Measurements from ENCODE around the gene DBF4. TPM values are rescaled to one million over a fixed set of nuclear protein-coding genes. Genes with fewer than 3 reads are reported as not detected.
"Not testable (repeated sequence)": the region's sequence is repeated elsewhere in the genome, so short reads cannot be mapped to it uniquely, and the experiment has no call there.

DBF4 gene
- polyA plus RNA-seq (ENCODE audit: insufficient read length in 4 of 4) = 10 to 100 TPM; 16.0 to 21.8 (median 17.4) TPM

DNA sequence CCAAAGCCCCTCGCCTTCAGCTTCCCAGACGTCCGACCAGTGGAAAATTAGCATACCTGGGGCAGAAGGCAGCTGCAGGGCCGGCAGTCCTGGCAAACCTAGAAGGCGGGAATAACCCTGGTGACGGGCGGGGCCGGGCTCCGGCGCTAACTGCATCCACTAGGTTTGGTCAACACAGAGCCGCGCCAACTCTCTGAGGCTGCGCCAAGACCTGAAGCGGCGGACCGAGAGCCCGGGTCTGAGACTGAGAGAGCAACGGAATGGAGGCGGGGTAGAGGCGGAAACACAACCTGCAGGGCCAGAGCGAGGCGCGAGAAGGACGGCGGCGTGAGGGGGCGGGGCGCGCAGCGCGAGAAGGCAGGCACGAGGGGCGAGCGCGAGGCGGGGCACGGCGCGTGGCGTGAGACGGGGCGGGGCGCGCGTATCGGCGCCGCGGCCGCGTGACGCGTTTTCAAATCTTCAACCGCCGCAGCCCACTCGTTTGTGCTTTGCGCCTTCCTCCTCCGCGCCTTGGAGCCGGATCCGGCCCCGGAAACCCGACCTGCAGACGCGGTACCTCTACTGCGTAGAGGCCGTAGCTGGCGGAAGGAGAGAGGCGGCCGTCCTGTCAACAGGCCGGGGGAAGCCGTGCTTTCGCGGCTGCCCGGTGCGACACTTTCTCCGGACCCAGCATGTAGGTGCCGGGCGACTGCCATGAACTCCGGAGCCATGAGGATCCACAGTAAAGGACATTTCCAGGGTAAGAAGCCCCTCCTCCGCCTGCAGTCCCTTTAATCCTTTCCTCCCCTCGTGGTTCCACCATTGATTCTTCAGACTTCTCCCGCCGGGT lies at the start of gene DBF4, which contains the start of gene SLC25A40:
Gene DBF4, plus strand, starts transcription at position 454 of the 829 bp plus-strand sequence. Its CDS starts 240 bp downstream, at position 694.
Gene SLC25A40, minus strand, starts transcription at position 321 of the 829 bp plus-strand sequence. CDS start 17,633 bp downstream, outside the sequence.
- DNase-seq (ENCODE audit: low read depth in 4 of 4, low spot score in 2 of 4) = peak; percentile 77 to 85 (median 81)

DNA sequence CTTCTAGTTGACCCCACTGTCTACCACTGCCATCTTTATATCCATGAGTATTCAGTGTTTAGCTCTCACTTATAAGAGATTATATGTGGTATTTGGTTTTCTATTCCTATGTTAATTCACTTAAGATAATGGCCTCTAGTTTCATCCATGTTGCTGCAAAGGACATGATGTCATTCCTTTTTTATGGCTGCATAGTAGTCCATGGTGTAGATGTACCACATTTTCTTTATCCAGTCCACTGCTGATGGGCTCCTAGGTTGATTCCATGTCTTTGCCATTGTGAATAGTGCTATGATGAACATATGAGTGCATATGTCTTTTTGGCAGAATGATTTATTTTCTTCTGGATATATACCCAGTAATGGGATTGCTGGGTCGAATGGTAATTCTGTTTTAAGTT lies 47.9 kb upstream of the DBF4 start:
- not testable (repeated sequence) for DNase-seq (ENCODE audit: low read depth in 4 of 4, low spot score in 2 of 4)

DNA sequence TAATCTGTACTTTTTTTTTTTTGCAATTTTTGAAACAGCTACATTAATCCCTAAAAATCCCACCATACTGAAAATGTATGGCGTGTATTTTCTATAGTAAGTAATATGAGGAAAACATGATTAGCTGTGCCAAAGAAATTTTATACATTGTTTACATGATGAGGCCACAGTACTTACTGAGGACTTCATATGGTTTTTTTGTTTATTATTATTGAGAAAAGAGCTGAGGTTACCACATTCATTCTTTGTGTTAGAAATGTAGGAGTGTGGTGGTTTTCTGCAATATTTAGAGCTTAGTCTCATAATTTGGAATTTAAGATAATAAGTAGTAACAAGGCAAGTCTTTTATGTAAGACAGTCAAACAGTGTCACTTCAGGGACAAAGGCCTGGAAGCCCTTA lies 45.2 kb upstream of the DBF4 start:
- no peak for DNase-seq (ENCODE audit: low read depth in 4 of 4, low spot score in 2 of 4)

GRCh38 chr7:87833130-87833529 lies 43.2 kb upstream of the DBF4 start:
- no peak for DNase-seq (ENCODE audit: low read depth in 4 of 4, low spot score in 2 of 4)

DNA sequence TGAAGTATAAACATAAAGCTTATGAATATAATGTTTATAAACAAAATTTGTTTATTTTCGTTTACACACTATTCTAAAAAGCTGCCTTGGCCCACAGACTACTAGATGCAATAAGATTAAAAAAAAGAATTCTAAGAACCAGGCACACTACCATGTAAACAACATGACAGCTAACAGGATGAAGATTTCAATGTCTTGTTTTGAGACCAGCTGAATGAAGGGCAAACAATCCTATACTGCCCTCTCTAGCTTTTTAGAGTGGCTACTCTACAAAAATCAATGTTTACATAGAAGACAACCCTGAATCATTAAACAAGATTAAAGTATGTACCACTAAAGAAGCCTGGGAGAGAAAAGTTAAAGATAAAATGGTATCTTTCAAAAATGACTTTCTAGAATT lies 38.7 kb upstream of the DBF4 start:
- DNase-seq (ENCODE audit: low read depth in 4 of 4, low spot score in 2 of 4) = no peak

GRCh38 chr7:87850836-87851593 lies 25.3 kb upstream of the DBF4 start:
- DNase-seq (ENCODE audit: low read depth in 4 of 4, low spot score in 2 of 4) = no peak

- DNase-seq (ENCODE audit: low read depth in 4 of 4, low spot score in 2 of 4) = no peak
These were observed 24.0 kb upstream of the DBF4 start for GRCh38 chr7:87852306-87852705.

GRCh38 chr7:87853237-87853864 lies 22.9 kb upstream of the DBF4 start:
- DNase-seq (ENCODE audit: low read depth in 4 of 4, low spot score in 2 of 4) = no peak

- no peak for DNase-seq (ENCODE audit: low read depth in 4 of 4, low spot score in 2 of 4)
These were observed 17.7 kb upstream of the DBF4 start for GRCh38 chr7:87858417-87859100.

GRCh38 chr7:87866089-87866488 lies 10.2 kb upstream of the DBF4 start:
- DNase-seq (ENCODE audit: low read depth in 4 of 4, low spot score in 2 of 4) = no peak

- not testable (repeated sequence) for DNase-seq (ENCODE audit: low read depth in 4 of 4, low spot score in 2 of 4)
These were observed 9.8 kb upstream of the DBF4 start for GRCh38 chr7:87866533-87866932.

DNA sequence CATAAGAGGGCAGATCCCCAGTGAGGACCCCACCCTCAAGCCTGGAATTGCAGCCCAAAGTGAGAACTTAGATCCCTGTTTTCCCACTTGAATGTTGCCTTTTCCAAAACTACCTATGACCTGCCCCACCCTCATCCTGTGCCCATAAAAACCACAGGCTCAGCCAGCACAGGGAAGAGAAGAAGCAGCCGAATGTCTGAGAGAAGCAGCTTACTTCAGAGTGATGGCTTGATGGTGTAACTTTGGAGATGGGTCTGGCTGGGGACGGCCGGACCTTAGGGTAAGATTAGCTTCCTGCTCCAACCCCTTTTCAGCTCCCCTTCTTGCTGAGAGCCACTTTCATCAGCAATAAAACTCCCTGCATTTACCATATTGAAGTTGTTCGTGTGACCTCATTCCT lies 5.8 kb upstream of the DBF4 start:
- DNase-seq (ENCODE audit: low read depth in 4 of 4, low spot score in 2 of 4) = no peak

GRCh38 chr7:87872346-87872745 lies 3.9 kb upstream of the DBF4 start:
- DNase-seq (ENCODE audit: low read depth in 4 of 4, low spot score in 2 of 4) = no peak

GRCh38 chr7:87873328-87873727 lies 3.0 kb upstream of the DBF4 start:
- not testable (repeated sequence) for DNase-seq (ENCODE audit: low read depth in 4 of 4, low spot score in 2 of 4)

DNA sequence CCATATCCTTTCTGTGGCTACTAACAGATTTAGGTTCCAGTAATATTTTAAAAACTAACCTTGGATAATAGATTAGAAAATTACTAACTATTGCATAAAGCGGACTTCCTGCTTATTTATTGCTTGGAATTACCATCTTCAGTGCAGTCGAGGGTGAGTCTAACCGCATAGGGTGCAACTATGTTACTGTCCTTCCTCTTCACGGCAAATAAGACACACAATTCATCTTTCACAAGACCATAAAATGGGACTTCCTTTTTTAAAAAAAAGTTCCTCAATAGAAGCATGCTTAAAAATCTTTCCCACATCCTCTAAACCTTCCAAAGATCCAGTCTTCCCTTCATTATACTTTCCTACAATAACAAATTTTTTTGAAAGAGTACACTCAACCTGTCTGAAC lies 2.2 kb upstream of the DBF4 start:
- no peak for DNase-seq (ENCODE audit: low read depth in 4 of 4, low spot score in 2 of 4)

GRCh38 chr7:87875151-87876039 lies 898 bp upstream of the DBF4 start:
- peak in 2 of 4 donors; percentile 6 to 11 for DNase-seq (ENCODE audit: low read depth in 4 of 4, low spot score in 2 of 4)

DNA sequence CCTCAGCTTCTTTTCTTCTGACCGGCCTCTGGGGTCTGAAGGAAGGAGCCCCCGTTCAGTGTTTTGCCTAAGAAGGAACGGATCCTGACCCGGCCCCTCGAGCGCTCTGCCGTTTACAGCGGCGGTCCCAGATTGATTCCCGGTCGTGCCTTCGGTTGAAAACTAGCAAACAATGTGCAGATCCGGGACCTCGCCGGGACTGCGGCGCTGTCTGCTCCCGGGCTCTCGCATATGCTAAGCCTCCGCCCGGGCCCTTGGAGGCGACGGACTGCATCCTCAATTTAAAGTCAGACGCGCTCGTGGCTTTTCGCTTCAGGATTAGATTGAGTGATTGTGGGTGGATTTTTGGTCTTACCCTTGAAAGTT lies 559 bp downstream of the DBF4 start:
- DNase-seq (ENCODE audit: low read depth in 4 of 4, low spot score in 2 of 4) = peak in 2 of 4 donors; percentile 53 to 54

DNA sequence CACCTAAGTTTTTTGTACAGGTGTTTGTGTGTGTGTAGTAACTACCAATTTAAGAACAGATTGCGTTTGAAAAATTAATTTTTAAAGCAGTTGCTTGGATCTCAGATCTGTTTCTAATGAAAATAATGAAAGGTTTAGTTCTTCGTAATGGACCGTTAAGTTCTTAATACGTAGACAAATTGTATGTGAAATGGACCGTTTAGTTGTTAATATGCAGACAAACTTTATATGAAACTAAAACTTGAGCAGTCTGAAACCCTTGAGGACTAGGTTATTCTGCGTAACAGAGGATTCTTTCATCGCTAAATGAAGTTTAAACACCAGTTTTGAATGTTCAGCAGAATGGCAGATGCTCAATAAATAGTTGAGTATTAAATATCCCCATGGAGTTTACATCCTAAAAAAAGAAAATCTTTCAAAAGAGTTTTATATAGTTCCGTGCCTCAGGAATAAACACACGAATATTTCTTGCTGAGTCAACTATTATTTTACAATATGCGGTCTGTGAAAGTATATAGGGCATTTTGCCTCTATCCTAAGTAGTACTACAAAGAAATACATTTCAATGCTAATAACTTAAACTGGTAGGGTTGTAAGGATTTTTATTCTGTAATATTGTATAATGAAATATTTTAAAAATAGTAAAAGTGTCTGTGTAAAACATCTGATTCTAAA lies 1.2 kb downstream of the DBF4 start:
- DNase-seq (ENCODE audit: low read depth in 4 of 4, low spot score in 2 of 4) = peak in 2 of 4 donors; percentile 4 to 9

DNA sequence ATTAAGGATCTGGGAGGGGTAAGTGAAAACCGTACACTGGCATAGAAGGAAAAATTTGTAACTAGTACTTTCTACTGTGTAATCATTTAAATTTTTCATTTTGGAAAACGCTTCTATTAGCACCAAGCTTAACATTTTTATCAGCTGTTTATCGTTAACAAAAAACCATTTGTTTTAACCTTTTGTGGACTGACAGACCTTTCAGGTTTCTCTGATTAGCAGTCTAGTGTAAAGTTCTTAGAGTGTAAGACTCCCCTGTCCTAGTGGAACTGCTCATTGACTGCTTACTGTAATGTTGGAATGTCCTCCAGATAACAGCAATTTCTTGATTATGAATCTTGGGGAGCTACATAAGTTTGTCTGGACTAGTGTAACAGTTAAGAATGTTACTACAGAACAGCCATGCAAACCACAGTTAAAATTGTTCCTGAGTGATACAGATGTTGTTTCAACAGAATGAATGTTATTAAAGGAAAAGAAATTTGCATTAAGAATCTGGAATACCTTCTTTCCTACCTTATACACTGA lies 2.0 kb downstream of the DBF4 start:
- DNase-seq (ENCODE audit: low read depth in 4 of 4, low spot score in 2 of 4) = no peak

All from left renal cortex interstitium (tissue), 4 donors.